ENCODE data around the gene RGS13. TPM values are rescaled to one million over a fixed set of nuclear protein-coding genes. Genes with fewer than 3 reads are reported as not detected.
"Not testable (repeated sequence)": the region's sequence is repeated elsewhere in the genome, so short reads cannot be mapped to it uniquely, and the experiment has no call there.

The RGS13 gene
- total RNA-seq, 1 donor from 2014 or later = not detected

GRCh38 chr1:192660613-192661012 lies 24.7 kb downstream of the RGS13 start:
- Mint-ChIP-seq H3K27me3 (ENCODE audit: insufficient read depth) (no peaks in the 10 kb centered on the region), H3K4me1 (ENCODE audit: low read depth) (no peaks in the 10 kb centered on the region), H3K9me3 (no peaks in the 10 kb centered on the region), H3K27ac (no peak overlapping the region), H3K4me3 (no peak overlapping the region), H3K36me3 (ENCODE audit: low read depth) (no peaks in the 10 kb centered on the region)
- DNase-seq (ENCODE audit: low spot score) = no peak
- intact Hi-C loops (cut with micrococcal nuclease) = no loop called here

- DNase-seq (ENCODE audit: low spot score) = no peak
- no peaks in the 10 kb centered on the region for H3K27me3 Mint-ChIP-seq (ENCODE audit: insufficient read depth)
- H3K4me3 Mint-ChIP-seq = no peak overlapping the region
- H3K27ac Mint-ChIP-seq = no peak overlapping the region
- H3K36me3 Mint-ChIP-seq (ENCODE audit: low read depth) = no peaks in the 10 kb centered on the region
- no peaks in the 10 kb centered on the region for H3K9me3 Mint-ChIP-seq
- intact Hi-C loops (cut with micrococcal nuclease) = no loop called here
- no peaks in the 10 kb centered on the region for H3K4me1 Mint-ChIP-seq (ENCODE audit: low read depth)
Observed at GRCh38 chr1:192668409-192668983, 32.5 kb downstream of the RGS13 start.

- Mint-ChIP-seq H3K4me3 (no peak overlapping the region), H3K27me3 (ENCODE audit: insufficient read depth) (no peaks in the 10 kb centered on the region), H3K36me3 (ENCODE audit: low read depth) (no peaks in the 10 kb centered on the region), H3K9me3 (no peaks in the 10 kb centered on the region), H3K4me1 (ENCODE audit: low read depth) (no peaks in the 10 kb centered on the region), H3K27ac (no peak overlapping the region)
- intact Hi-C loops (cut with micrococcal nuclease) = no loop called here
- DNase-seq (ENCODE audit: low spot score) = no peak
Observed at GRCh38 chr1:192669174-192669573, 33.2 kb downstream of the RGS13 start.

- Mint-ChIP-seq H3K27ac (no peak overlapping the region), H3K36me3 (ENCODE audit: low read depth) (no peaks in the 10 kb centered on the region), H3K9me3 (no peaks in the 10 kb centered on the region), H3K27me3 (ENCODE audit: insufficient read depth) (no peaks in the 10 kb centered on the region), H3K4me1 (ENCODE audit: low read depth) (no peaks in the 10 kb centered on the region), H3K4me3 (no peak overlapping the region)
- intact Hi-C loops (cut with micrococcal nuclease) = no loop called here
- no peak for DNase-seq (ENCODE audit: low spot score)
Observed at GRCh38 chr1:192675716-192676115, 39.8 kb downstream of the RGS13 start.

- Mint-ChIP-seq H3K4me3 (no peak overlapping the region), H3K27ac (no peak overlapping the region), H3K27me3 (ENCODE audit: insufficient read depth) (no peaks in the 10 kb centered on the region), H3K4me1 (ENCODE audit: low read depth) (no peaks in the 10 kb centered on the region), H3K36me3 (ENCODE audit: low read depth) (no peaks in the 10 kb centered on the region), H3K9me3 (no peaks in the 10 kb centered on the region)
- intact Hi-C loops (cut with micrococcal nuclease) = no loop called here
- DNase-seq (ENCODE audit: low spot score) = no peak
Observed at GRCh38 chr1:192678099-192678498, 42.2 kb downstream of the RGS13 start.

- H3K9me3 Mint-ChIP-seq = no peaks in the 10 kb centered on the region
- H3K36me3 Mint-ChIP-seq (ENCODE audit: low read depth) = no peaks in the 10 kb centered on the region
- no peaks in the 10 kb centered on the region for H3K4me1 Mint-ChIP-seq (ENCODE audit: low read depth)
- no peak overlapping the region for H3K4me3 Mint-ChIP-seq
- DNase-seq (ENCODE audit: low spot score) = no peak
- intact Hi-C loops (cut with micrococcal nuclease) = no loop called here
- no peaks in the 10 kb centered on the region for H3K27me3 Mint-ChIP-seq (ENCODE audit: insufficient read depth)
- H3K27ac Mint-ChIP-seq = no peak overlapping the region
Observed at GRCh38 chr1:192682335-192682734, 46.4 kb downstream of the RGS13 start.

- H3K4me3 Mint-ChIP-seq; intact Hi-C loops (cut with micrococcal nuclease); H3K36me3 Mint-ChIP-seq (ENCODE audit: low read depth); H3K27ac Mint-ChIP-seq; H3K4me1 Mint-ChIP-seq (ENCODE audit: low read depth); H3K9me3 Mint-ChIP-seq; H3K27me3 Mint-ChIP-seq (ENCODE audit: insufficient read depth); DNase-seq (ENCODE audit: low spot score): not testable (repeated sequence)
Observed at GRCh38 chr1:192683081-192683480, 47.1 kb downstream of the RGS13 start.

- H3K9me3 Mint-ChIP-seq = no peaks in the 10 kb centered on the region
- intact Hi-C loops (cut with micrococcal nuclease) = no loop called here
- H3K36me3 Mint-ChIP-seq (ENCODE audit: low read depth) = no peaks in the 10 kb centered on the region
- no peaks in the 10 kb centered on the region for H3K4me1 Mint-ChIP-seq (ENCODE audit: low read depth)
- peaks cover 4% of the 10 kb centered on the region for H3K27me3 Mint-ChIP-seq (ENCODE audit: insufficient read depth)
- no peak overlapping the region for H3K27ac Mint-ChIP-seq
- DNase-seq (ENCODE audit: low spot score) = no peak
- H3K4me3 Mint-ChIP-seq = no peak overlapping the region
Observed at GRCh38 chr1:192689459-192689858, 53.5 kb downstream of the RGS13 start.

GRCh38 chr1:192691041-192691440 lies 55.1 kb downstream of the RGS13 start:
- Mint-ChIP-seq H3K27me3 (ENCODE audit: insufficient read depth) (peaks cover 4% of the 10 kb centered on the region), H3K4me1 (ENCODE audit: low read depth) (no peaks in the 10 kb centered on the region), H3K9me3 (no peaks in the 10 kb centered on the region), H3K27ac (no peak overlapping the region), H3K4me3 (no peak overlapping the region), H3K36me3 (ENCODE audit: low read depth) (no peaks in the 10 kb centered on the region)
- DNase-seq (ENCODE audit: low spot score) = no peak
- intact Hi-C loops (cut with micrococcal nuclease) = no loop called here

- Mint-ChIP-seq H3K27ac (no peak overlapping the region), H3K4me3 (no peak overlapping the region), H3K27me3 (ENCODE audit: insufficient read depth) (peaks cover 5% of the 10 kb centered on the region), H3K4me1 (ENCODE audit: low read depth) (no peaks in the 10 kb centered on the region), H3K36me3 (ENCODE audit: low read depth) (no peaks in the 10 kb centered on the region), H3K9me3 (no peaks in the 10 kb centered on the region)
- no peak for DNase-seq (ENCODE audit: low spot score)
- intact Hi-C loops (cut with micrococcal nuclease) = no loop called here
Observed at GRCh38 chr1:192696082-192696481, 60.1 kb downstream of the RGS13 start.

- intact Hi-C loops (cut with micrococcal nuclease) = no loop called here
- H3K27ac Mint-ChIP-seq = no peak overlapping the region
- H3K4me3 Mint-ChIP-seq = no peak overlapping the region
- no peaks in the 10 kb centered on the region for H3K9me3 Mint-ChIP-seq
- no peaks in the 10 kb centered on the region for H3K36me3 Mint-ChIP-seq (ENCODE audit: low read depth)
- no peaks in the 10 kb centered on the region for H3K4me1 Mint-ChIP-seq (ENCODE audit: low read depth)
- DNase-seq (ENCODE audit: low spot score) = no peak
- H3K27me3 Mint-ChIP-seq (ENCODE audit: insufficient read depth) = peaks cover 5% of the 10 kb centered on the region
Observed at GRCh38 chr1:192697771-192698170, 61.8 kb downstream of the RGS13 start.

- H3K4me3 Mint-ChIP-seq = no peak overlapping the region
- peaks cover 5% of the 10 kb centered on the region for H3K27me3 Mint-ChIP-seq (ENCODE audit: insufficient read depth)
- no peak for DNase-seq (ENCODE audit: low spot score)
- no peak overlapping the region for H3K27ac Mint-ChIP-seq
- H3K4me1 Mint-ChIP-seq (ENCODE audit: low read depth) = no peaks in the 10 kb centered on the region
- no peaks in the 10 kb centered on the region for H3K36me3 Mint-ChIP-seq (ENCODE audit: low read depth)
- no peaks in the 10 kb centered on the region for H3K9me3 Mint-ChIP-seq
- intact Hi-C loops (cut with micrococcal nuclease) = no loop called here
Observed at GRCh38 chr1:192698731-192699130, 62.8 kb downstream of the RGS13 start.

GRCh38 chr1:192700834-192701271 lies 64.9 kb downstream of the RGS13 start:
- no peaks in the 10 kb centered on the region for H3K4me1 Mint-ChIP-seq (ENCODE audit: low read depth)
- H3K27me3 Mint-ChIP-seq (ENCODE audit: insufficient read depth) = peaks cover 4% of the 10 kb centered on the region
- no peaks in the 10 kb centered on the region for H3K9me3 Mint-ChIP-seq
- intact Hi-C loops (cut with micrococcal nuclease) = no loop called here
- no peak overlapping the region for H3K27ac Mint-ChIP-seq
- no peak overlapping the region for H3K4me3 Mint-ChIP-seq
- no peak for DNase-seq (ENCODE audit: low spot score)
- no peaks in the 10 kb centered on the region for H3K36me3 Mint-ChIP-seq (ENCODE audit: low read depth)

GRCh38 chr1:192702212-192702902 lies 66.4 kb downstream of the RGS13 start:
- Mint-ChIP-seq H3K4me3 (no peak overlapping the region), H3K36me3 (ENCODE audit: low read depth) (no peaks in the 10 kb centered on the region), H3K27ac (no peak overlapping the region), H3K4me1 (ENCODE audit: low read depth) (no peaks in the 10 kb centered on the region), H3K27me3 (ENCODE audit: insufficient read depth) (peaks cover 4% of the 10 kb centered on the region), H3K9me3 (no peaks in the 10 kb centered on the region)
- DNase-seq (ENCODE audit: low spot score) = no peak
- intact Hi-C loops (cut with micrococcal nuclease) = no loop called here
